Measurements from ENCODE around the gene MMP21.

The MMP21 gene

GRCh38 chr10:125761961-125762360 is 13.7 kb downstream of the MMP21 start:
- no peak for DNase-seq

GRCh38 chr10:125757742-125758141 is 17.9 kb downstream of the MMP21 start:
- DNase-seq = no peak

GRCh38 chr10:125756853-125757487 is 18.7 kb downstream of the MMP21 start:
- no peak for DNase-seq

- DNase-seq = no peak
These were observed 19.4 kb downstream of the MMP21 start for GRCh38 chr10:125756196-125756595.

DNA sequence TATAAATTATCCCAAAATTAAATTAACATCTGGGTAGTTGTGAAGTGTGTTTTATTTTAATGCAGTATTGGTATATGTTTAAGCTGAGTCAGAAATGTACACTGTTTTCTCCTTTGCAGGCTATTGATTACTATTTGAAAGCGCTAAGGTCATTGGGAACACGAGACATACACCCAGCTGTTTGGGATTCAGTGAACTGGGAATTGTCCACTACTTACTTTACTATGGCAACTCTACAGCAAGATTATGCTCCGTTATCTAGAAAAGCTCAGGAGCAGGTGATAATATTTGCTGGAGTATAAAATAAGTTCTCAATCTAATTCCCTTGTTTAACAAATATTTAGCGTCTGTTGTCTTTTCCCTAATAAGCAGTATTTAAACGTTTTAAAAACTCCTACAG is 28.2 kb downstream of the MMP21 start:
- no peak for DNase-seq

DNA sequence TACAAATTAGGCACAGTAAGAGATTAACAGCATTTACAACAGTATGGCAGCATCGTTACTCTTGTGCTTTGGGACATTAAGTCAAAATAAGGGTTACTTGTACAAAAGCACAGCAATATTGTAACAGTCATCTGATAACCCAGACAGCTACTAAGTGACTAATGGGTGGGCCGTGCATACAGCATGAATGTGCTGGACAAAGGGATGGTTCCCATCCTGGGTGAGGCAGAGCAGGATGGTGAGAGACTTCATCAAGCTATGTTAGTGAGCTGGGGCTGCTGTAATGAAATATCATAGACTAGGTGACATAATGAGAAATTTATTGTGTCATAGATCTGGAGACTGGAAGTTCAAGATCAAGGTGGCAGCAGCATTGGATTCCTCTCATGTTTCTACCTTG is 30.7 kb downstream of the MMP21 start:
- DNase-seq = no peak

GRCh38 chr10:125742465-125742864 is 33.2 kb downstream of the MMP21 start:
- DNase-seq = no peak

- DNase-seq = no peak
These were observed 35.5 kb downstream of the MMP21 start for GRCh38 chr10:125739994-125740679.

GRCh38 chr10:125738206-125738605 is 37.4 kb downstream of the MMP21 start:
- DNase-seq = no peak

DNA sequence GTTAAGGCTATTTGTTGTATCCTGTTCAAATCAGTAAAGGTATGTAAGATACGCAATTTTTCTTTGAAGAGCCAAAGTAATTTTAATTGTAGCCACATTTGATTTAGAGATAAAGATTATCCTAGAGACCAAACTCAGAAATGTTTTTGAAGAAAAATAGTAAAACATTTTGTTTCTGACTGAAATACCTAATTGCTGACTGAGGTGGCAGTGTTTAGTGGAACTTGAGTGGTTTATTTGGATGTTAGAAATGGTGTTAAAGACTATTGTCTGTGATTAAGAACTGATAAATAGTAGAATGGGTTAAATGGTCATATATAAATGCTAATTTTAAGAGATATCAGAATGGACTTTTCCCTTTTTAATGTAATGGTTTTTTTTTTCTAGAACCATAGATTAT is 40.8 kb downstream of the MMP21 start:
- no peak for DNase-seq

DNA sequence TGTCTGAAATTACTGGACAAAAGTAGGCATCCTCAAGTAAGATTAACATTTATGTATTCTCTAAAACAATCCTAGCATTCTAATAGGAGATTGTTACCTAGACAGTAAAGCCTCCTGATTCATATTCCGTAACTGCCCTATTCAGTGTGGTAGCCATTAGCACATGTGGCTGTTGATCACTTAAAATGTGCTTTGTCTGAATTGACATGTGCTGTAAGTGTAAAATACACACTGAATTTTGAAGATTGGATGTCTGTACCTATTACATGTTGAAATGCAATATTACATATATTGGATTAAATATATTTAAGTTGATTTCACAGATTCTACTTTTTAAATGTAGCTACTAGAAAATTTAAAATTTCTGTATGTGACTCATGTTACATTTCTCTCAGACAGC is 41.5 kb downstream of the MMP21 start:
- no peak for DNase-seq

DNA sequence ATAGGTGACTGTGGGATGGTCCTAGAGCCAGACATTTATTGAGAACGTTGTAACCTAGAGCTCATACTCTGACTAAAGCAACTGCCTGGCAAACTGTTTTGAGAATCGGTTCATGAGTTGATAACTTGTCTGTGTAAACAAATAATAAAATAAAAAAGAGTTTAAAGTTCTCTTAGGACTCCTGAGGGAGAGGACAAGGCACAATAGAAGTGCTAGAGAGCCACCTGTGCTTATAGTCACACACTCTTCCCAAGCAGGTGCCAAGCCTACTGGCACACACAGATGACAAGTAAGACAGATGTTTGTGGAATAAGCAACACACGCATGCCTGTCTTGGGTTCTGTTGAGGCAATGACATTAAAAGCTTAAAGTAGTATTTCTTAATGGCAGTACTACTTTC is 48.2 kb downstream of the MMP21 start:
- DNase-seq = no peak

- no peak for DNase-seq
These were observed 48.7 kb downstream of the MMP21 start for GRCh38 chr10:125726914-125727313.

DNA sequence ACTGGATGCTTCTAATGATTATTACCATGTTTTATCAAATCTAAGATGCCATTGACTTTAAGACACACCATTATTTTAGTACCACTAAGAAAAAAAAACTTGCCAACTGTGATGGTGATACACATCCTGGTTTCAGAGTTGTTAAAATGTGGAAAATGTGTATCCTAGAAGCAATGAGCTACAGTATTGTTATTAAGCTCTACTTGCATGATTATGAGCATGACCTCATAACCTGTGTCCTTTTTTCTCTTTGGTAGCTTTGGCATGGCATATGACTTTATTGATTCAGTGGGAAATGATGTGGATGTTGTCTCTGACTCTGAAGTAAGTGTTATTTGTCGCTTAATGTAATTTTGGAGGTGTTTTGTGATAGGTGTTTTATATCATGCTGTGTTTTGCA is 52.8 kb downstream of the MMP21 start:
- no peak for DNase-seq

DNA sequence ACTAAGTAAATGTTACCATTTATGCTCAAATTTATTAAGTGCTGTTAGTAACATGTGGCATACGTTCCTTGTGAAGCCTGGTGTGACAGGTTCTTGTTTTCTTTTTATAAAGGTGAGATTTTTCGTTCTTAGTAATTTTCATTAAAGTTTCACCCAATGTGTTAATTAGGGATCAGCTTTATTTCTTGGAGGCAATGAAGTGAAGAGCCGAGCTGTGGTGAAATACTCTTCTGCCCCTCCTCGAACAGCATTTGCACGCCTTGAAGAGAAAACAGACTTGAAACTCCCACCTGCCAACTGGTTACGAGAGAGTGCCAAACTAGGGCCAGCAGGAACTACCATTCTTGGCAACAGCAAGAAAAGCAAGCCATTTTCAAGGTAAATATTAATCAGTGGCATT is 54.6 kb downstream of the MMP21 start:
- no peak for DNase-seq

GRCh38 chr10:125720002-125720382 is 55.6 kb downstream of the MMP21 start:
- no peak for DNase-seq

GRCh38 chr10:125719173-125720001 is 56.2 kb downstream of the MMP21 start, which contains the start of gene EDRF1:
TSS of gene EDRF1 (plus strand) at chr10:125719709. CDS start at chr10:125719808, 99 bp downstream.
- peak; percentile 99 for DNase-seq
